ENCODE measurements around the gene SPATA20.

DNA sequence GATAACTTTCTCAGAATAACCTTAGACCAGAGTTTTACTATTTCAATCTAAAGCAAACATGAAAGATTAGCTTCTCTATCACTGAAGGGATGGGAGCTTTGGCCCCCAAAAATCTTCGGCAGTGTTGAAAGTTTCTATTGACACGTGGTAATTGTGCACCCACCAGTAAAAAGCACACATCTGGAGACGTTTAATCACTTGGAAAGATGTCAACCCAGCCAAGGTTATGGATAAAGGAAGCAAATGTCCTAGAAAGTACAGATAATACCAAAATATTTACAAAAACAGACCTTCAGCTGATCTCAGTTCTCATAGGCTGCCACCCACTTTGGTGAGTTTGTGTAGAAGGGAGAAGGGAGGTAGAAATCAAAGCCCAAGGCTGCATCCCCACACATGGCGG lies 33.5 kb upstream of the SPATA20 start:
- no peak for TF ChIP-seq REST (tag by site-specific recombination; IDR thresholded peaks at IDR 0.05)
- TF ChIP-seq ZNF138 (tag by site-specific recombination; IDR thresholded peaks at IDR 0.05; ENCODE audit: borderline replicate concordance), result no peak
- TF ChIP-seq ZNF639 (tag by site-specific recombination; IDR thresholded peaks at IDR 0.05), result no peak
- no peak for TF ChIP-seq CTCF (tag by site-specific recombination; IDR thresholded peaks at IDR 0.05)

All from HEK293 (cell line).